ENCODE measurements around the gene C3orf38.
"Not testable (repeated sequence)": the region's sequence is repeated elsewhere in the genome, so short reads cannot be mapped to it uniquely, and the experiment has no call there.

The C3orf38 gene

DNA sequence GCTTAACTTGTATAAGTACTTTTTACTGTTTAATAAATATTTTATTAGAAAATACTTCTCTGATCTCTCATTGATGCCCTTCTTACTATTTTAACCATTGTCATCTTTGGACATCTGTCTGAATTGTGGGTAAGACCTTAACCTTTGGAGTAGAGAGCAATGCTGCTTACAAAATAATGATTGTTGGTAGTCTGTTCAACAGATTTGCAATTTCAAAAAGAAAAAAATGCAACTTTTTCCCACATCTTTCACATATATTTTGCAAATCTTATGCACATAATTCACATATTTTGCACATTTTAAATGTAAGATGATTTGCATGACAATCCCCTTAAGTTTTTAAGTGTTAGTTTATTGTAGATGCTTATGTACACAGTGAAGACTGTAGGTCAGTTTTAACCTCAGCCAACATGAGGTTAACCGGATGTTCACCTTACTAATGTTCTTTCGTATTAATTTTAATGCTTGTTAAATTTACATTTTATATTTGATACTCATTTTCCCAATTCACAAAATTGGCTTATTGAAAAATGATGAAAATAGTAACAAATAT lies 16.7 kb downstream of the C3orf38 start:
- no peak for DNase-seq

DNA sequence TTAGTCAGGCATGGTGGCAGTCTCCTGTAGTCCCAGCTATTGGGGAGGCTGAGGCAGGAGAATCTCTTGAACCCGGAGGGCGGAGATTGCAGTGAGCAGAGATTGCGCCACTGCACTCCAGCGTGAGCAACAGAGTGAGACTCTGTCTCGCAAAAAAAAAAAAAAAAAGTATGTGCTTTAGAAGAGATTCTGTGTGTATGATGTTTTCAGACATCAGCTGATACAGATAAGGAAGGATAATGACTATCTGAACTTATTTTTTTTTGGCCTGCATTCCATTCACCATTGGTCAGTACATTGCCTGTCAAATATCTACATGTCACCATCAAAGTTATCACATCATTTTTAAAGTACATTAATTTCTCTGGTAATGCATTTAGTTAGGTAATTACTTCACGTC lies 17.4 kb downstream of the C3orf38 start:
- DNase-seq: no peak

DNA sequence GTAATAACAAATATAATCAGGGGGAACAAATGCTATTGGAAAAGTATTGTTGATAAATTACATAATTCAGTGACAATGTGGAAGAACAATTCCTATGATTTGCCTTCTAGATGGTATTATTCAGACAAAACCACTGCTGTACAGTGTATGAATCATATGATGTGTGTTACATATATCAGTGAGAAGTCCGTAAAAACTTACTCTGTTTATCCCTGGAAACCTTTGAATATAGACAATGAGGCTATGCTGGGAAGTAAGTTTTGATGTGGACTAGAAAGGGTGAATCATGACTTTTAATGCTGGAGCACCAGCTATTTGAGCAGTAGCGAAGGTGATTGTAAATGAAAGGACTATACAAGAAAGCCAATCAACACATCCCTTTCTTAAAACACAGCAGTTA lies 17.9 kb downstream of the C3orf38 start:
- DNase-seq: no peak

DNA sequence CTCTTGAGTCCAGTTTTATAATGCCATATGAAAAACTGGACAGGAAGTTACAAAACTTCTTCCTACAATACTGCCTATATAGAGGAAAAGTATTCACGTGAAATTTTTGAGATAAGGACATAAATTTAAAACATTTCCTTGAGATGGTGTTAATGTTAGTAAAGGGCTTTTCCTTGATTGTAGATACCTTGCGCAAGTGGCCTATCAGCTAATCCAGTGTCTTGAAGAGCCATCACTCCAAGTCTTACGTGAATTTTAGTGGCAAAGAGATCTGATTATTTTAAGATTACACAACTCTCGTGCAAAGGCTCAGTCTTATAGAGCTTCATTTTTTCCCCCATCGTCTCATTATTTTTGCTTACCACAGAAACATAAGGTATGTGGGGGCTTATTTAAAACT lies 18.4 kb downstream of the C3orf38 start:
- DNase-seq: no peak

DNA sequence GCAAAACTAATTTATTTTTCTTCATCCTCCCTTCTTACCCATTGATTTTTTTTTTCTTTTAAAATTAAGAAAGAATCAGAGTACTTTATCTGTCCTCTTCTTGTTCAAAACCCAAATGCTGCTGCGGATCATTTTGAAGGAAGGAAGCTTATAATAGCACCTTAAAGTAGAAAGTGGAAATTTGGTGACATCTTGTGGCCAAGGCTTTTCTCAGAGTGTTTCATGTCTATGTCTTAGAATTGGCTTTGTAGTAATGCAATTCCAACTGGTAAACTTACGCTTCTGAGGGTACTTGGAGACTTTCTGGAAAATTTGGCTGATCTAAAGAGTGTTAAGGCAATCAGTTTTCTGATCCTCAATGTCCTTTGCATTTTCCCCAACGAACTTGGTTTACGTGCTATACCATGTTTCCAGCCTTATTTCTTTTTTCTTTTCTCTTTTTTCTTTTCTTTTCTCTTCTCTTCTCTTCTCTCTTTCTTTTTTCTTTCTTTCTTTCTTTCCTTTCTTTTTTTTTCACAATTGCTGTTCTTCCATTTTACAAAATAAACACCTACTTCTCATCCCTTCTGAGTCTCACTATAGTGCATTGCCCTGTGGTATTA lies 30.7 kb downstream of the C3orf38 start:
- DNase-seq: no peak

DNA sequence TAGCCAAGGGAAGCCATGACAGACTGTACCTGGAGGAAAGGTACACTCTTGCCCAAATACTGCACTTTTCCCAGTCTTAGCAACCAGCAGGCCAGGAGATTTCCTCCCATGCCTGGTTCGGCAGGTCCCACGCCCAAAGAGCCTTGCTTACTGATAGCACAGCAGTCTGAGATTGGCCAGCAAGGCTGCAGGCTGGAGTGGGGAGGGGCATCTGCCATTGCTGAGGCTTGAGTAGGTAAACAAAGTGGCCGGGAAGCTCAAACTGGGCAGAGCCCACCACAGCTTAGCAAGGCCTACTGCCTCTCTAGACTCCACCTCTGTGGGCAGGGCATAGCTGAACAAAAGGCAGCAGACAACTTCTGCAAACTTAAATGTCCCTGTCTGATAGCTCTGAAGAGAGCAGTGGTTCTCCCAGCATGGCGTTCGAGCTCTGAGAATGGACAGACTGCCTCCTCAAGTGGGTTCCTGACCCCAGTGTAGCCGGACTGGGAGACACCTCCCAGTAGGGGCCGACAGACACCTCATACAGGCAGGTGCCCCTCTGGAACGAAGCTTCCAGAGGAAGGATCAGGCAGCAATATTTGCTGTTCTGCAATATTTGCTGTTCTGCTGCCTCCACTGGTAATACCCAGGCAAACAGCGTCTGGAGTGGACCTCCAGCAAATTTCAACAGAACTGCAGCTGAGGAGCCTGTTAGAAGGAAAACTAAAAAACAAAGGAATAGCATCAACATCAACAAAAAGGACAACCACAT lies 32.6 kb downstream of the C3orf38 start:
- DNase-seq: not testable (repeated sequence)

DNA sequence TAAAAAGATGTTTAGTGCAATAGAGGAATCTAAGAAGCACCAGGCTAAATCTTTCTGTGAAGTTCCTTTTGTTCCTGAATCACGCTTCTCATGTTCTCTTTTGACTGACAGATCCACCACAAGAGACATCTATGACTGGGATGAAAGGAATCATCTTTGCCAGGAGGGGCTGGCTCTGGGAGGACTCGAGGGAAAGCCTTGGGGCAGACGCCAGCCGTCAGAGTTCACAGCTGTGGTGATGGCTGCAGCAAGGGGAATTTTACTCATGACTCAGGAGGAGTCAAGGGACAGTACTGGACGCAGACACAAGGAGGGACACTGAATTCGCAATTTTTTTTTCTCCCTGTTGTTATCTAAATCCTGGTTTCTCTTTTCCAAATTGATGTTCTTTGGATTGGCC lies 38.7 kb downstream of the C3orf38 start:
- DNase-seq: no peak

DNA sequence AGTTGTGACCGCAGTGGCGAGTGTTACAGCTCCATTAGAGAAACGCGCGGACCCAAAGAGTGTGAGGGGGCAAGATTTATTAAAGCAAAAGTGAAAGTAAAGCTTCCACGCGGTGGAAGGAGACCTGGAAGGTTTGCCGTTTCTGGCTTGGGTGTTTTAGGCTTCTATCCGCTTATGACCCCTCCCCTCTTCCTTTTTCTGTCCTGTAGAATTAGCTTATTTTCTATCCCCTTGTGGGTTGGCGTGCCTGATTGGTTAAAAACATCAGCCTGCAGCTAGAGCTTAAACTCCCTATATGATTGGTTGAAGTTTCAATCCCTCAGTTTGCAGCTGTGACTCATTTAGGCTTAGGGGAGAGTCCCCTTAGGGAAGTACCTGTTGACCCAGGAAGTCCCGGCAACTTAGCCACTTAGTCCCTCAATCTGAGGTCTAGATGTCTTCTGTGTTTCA lies 39.6 kb downstream of the C3orf38 start:
- no peak for DNase-seq

DNA sequence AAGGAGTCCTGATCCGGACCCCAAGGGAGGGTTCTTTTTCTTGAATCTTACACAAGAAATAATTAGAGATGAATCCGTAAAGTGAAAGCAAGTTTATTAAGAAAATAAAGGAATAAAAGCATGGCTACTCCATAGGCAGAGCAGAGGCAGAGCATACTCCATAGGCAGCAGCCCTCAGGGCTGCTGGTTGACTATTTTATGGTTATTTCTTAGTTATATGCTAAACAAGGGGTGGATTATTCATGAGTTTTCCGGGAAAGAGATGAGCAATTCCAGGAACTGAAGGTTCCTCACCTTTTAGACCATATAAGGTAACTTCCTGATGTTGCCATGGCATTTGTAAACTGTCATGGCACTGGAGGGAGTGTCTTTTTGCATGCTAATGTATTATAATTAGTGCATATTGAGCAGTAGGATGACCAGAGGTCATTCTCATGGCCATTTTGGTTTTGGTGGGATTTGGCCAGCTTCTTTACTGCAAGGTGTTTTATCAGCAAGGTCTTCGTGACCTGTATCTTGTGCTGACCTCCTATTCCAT lies 42.2 kb downstream of the C3orf38 start:
- no peak for DNase-seq

DNA sequence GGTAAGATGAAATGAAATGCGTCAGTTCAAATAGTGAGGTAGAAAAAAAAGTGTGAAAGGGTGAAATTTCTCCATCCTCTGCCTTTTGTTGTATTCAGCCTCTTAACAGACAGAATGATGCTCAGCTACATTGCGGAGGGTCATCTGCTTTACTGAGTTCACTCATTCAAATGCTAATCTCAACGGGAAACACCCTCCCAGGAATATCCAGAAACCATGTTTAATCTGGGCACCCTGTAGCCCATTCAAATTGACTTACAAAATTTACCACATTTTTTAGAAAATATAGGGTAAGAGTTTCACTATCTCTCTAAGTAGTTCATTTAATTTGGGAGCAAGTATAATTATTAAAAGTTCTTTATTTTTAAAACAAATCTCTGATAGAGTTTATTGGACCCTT lies 42.9 kb downstream of the C3orf38 start:
- no peak for DNase-seq

DNA sequence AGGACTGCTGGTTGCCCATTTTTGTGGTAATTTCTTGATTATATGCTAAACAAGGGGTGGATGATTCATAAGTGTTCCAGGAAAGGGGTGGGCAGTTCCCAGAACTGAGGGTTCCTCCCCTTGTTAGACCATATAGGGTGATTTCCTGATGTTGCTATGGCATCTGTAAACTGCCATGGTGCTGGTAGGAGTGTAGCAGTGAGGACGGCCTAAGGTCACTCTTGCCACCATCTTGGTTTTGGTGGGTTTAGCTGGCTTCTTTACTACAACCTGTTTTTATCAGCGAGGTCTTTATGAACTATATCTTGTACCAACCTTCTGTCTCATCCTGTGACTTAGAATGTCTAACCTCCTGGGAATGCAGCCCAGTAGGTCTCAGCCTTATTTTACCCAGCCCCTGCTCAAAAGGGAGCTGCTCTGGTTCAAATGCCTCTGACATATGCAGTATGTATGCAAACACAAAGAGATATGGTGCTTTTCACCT lies 46.2 kb downstream of the C3orf38 start:
- no peak for DNase-seq

DNA sequence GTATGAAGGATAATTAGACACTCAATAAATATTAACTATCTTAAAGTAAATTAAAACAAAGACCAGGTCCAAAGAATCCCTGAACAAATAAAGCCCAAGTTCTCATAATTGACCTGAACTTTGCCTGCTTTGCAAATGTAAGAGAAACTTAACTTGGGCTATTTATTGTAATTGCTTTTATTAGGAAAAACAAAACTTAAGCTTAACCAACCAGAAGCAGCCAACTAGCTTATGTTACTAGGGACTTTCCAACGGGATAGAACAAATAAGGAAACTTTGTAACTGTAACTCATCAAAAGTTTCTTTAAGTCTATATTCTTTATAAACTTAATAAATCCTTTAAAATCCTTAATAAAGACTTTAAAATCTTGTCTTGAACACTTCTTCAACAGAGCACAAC lies 48.4 kb downstream of the C3orf38 start:
- DNase-seq: no peak

DNA sequence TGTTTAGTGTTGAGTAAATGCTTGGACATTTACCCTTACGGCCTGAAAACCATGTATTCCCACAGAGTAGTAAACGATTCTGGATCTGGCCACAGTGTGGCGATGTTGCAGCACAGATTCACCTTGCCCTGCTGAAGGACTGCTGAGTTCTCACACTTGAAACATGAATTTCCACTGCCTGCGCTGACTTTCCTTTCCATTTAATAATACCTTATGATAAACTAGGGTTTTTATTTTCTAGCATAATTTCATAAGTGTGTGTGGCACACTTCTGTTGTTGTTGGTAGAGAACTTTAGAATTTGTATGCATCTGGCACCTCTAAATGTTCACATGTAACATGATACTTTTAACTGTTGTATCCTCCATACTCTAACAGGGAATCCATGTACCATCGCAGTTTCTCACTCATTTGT lies 53.9 kb downstream of the C3orf38 start:
- DNase-seq: peak; percentile 69

Data from SHP77 treated with DMSO at 0.1 percent for 48 hours (cell line).